HG02885 (cell line): ENCODE results near the gene CXorf49B.
"Not testable (repeated sequence)": the region's sequence is repeated elsewhere in the genome, so short reads cannot be mapped to it uniquely, and the experiment has no call there.

Experiments
- ATAC-seq: cut with Tn5 transposase; IDR thresholded peaks from one replicate; pipeline ENCODE4 v1.9.1; 2021; ENCODE audit warnings: mild to moderate bottlenecking; ENCODE audit not compliant: unreplicated experiment, poor library complexity

Gene CXorf49B

DNA sequence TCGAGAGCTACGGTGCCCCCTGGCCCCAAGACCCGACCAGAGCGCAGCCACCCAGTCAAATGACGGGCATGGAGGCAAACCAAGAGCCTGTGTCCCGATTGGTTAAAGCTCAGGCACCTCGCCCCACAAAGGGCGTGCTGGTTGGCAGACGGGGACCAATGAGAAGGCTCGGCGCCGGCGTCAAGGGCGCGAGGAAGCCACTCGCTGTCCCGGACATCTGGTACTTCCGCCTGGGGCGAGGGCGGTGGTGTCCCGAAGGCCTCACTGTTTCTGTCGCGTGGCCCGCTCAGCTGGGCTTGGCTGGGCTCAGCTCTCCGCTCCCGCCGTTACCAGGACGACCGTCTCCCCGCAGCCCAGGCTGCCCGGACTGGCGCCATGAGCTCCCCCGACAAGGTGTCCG is at the start of gene CXorf49B:
Gene CXorf49B (plus strand): TSS at position 301 of the 400 bp plus-strand sequence. CDS start 75 bp downstream, at position 376.
- ATAC-seq, result not testable (repeated sequence)

DNA sequence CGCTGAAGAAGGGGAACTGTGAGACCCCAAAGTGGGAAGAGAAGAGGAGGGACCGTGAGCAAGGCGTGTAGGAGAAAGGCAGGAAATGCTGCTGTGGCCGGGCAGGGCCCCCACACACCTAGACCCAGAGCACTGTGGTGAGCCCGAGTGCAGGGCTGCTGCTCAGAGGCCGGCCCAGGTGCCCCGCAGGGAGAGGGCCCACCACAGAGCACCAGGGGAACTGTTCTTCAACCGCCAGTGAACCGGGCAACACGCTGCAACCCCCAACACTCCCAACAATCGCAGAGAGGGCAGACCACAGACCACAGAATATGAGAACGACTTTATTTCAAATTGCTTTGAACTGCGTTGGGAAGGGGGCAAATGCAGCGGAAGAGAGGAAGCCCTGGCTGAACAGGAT is 49.1 kb upstream of the CXorf49B start:
- ATAC-seq, result not testable (repeated sequence)

DNA sequence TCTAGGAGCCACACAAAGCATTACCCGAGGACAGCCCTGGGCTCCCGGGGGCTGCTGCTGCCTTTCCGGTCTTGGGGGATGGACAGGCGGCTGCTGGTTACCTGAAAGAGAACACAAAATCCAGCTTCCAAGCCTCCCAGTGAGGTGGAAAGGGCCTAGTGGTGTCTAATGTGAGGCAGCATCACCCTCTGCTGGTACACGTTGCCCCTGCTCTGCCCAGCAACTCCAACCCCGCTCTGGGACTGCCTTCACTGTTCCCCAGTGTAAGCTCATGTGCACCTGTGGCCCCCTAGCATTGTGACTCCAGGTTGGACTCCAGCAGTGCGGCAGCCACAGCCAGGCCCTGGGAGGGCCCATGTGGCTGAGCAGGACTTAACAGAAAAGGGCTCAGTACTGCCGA is 47.6 kb upstream of the CXorf49B start:
- not testable (repeated sequence) for ATAC-seq

DNA sequence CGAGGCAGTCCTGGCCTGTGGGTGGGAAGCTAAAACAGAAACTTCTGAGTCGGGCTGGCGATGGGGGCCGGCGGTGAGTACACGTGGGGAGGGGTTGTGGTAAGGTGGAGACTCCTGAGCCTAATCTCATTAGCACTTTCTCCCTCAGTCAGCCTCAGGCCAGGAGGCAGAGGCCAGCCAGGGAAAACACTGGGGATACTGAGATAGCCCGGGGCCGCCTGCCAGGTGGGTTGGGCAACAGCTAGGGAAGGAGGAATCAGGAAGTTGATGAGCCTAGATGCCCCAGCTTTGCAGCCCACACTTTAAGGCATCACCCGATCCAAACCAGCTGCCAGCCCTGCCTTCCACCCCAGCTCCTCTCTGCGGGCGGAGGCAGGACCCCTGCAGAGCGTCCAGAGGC is 46.8 kb upstream of the CXorf49B start:
- ATAC-seq, result not testable (repeated sequence)

DNA sequence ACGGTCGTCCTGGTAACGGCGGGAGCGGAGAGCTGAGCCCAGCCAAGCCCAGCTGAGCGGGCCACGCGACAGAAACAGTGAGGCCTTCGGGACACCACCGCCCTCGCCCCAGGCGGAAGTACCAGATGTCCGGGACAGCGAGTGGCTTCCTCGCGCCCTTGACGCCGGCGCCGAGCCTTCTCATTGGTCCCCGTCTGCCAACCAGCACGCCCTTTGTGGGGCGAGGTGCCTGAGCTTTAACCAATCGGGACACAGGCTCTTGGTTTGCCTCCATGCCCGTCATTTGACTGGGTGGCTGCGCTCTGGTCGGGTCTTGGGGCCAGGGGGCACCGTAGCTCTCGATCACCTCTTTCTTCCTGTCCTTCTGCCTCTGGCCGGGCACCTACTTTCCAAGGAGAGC is 45.0 kb upstream of the CXorf49B start, which contains the start of gene CXorf49:
Gene CXorf49 (minus strand): TSS at position 101 of the 400 bp plus-strand sequence. CDS start 134 bp downstream, outside the sequence.
- not testable (repeated sequence) for ATAC-seq

DNA sequence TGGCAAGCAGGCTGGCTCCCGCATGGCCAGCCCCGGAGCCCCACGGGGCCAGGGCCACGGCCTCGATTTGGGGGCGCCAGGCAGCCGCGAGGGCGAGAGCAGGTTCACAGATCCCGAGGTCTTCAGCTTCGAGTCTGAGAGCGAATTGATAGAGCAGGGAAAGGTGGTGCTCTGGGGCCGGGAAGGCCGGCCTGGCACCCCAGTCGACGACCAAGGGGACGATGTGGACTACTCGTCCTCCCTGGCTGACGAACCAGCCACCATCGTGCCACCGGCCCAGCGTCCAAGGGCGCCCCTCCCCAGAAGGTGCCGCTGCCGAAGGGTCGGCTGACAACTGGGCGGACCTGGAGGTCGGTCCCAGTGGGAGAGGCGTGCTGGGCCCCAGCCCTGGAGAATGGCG is 44.0 kb upstream of the CXorf49B start:
- not testable (repeated sequence) for ATAC-seq

DNA sequence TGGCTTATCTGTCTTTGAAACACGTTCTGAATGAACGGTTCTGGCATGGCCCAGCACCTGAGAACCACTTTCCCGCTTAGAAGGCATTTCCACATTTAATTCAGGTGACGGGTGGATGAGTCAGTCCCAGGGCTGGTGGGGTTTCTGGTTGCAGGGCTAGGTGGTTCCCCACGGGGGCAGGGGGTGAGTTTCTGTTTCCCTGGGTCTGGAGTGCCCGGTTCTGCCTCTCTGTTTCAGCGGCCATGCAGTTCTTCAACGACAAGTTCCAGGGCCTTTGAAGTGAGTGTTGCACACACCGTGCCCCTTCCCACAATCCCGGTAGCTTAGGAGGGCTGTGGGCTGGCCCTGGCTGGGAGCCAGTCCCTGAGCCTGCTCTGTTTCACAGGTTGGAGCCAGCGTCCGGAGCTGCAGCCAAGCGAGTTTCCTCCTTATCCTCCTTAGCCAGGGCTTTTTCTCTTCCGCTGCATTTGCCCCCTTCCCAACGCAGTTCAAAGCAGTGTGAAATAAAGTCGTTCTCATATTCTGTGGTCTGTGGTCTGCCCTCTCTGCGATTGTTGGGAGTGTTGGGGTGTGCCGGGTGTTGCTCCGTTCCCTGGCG is 42.8 kb upstream of the CXorf49B start:
- not testable (repeated sequence) for ATAC-seq

DNA sequence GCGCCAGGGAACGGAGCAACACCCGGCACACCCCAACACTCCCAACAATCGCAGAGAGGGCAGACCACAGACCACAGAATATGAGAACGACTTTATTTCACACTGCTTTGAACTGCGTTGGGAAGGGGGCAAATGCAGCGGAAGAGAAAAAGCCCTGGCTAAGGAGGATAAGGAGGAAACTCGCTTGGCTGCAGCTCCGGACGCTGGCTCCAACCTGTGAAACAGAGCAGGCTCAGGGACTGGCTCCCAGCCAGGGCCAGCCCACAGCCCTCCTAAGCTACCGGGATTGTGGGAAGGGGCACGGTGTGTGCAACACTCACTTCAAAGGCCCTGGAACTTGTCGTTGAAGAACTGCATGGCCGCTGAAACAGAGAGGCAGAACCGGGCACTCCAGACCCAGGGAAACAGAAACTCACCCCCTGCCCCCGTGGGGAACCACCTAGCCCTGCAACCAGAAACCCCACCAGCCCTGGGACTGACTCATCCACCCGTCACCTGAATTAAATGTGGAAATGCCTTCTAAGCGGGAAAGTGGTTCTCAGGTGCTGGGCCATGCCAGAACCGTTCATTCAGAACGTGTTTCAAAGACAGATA is 2.4 kb upstream of the CXorf49B start:
- not testable (repeated sequence) for ATAC-seq

DNA sequence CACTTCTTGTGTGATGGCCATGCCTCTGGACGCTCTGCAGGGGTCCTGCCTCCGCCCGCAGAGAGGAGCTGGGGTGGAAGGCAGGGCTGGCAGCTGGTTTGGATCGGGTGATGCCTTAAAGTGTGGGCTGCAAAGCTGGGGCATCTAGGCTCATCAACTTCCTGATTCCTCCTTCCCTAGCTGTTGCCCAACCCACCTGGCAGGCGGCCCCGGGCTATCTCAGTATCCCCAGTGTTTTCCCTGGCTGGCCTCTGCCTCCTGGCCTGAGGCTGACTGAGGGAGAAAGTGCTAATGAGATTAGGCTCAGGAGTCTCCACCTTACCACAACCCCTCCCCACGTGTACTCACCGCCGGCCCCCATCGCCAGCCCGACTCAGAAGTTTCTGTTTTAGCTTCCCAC is 1.7 kb downstream of the CXorf49B start:
- ATAC-seq, result not testable (repeated sequence)

DNA sequence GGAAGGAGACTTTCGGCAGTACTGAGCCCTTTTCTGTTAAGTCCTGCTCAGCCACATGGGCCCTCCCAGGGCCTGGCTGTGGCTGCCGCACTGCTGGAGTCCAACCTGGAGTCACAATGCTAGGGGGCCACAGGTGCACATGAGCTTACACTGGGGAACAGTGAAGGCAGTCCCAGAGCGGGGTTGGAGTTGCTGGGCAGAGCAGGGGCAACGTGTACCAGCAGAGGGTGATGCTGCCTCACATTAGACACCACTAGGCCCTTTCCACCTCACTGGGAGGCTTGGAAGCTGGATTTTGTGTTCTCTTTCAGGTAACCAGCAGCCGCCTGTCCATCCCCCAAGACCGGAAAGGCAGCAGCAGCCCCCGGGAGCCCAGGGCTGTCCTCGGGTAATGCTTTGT is 2.5 kb downstream of the CXorf49B start:
- ATAC-seq, result not testable (repeated sequence)

DNA sequence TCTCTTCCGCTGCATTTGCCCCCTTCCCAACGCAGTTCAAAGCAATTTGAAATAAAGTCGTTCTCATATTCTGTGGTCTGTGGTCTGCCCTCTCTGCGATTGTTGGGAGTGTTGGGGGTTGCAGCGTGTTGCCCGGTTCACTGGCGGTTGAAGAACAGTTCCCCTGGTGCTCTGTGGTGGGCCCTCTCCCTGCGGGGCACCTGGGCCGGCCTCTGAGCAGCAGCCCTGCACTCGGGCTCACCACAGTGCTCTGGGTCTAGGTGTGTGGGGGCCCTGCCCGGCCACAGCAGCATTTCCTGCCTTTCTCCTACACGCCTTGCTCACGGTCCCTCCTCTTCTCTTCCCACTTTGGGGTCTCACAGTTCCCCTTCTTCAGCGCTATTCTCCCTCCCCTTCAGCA is 4.0 kb downstream of the CXorf49B start:
- not testable (repeated sequence) for ATAC-seq

DNA sequence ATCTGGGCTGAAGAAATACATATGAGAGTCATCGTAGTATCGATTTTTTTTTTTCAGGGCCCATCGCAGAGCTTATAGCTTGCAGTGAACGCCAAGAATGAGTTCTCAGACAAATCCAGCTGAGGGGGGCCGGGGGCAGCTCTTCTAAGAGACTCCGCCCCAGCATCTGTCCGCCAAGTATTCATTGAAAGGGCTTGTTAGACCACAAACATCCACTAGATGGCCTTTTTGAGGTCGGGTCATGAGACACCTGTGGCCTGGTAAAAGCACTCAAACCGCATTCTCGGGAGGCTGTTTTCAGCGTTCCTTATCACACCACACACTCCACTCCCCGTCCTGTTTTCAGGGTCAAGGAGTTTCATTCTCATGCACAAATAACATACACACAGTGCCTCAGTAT is 15.2 kb downstream of the CXorf49B start:
- peak; percentile 80 for ATAC-seq

DNA sequence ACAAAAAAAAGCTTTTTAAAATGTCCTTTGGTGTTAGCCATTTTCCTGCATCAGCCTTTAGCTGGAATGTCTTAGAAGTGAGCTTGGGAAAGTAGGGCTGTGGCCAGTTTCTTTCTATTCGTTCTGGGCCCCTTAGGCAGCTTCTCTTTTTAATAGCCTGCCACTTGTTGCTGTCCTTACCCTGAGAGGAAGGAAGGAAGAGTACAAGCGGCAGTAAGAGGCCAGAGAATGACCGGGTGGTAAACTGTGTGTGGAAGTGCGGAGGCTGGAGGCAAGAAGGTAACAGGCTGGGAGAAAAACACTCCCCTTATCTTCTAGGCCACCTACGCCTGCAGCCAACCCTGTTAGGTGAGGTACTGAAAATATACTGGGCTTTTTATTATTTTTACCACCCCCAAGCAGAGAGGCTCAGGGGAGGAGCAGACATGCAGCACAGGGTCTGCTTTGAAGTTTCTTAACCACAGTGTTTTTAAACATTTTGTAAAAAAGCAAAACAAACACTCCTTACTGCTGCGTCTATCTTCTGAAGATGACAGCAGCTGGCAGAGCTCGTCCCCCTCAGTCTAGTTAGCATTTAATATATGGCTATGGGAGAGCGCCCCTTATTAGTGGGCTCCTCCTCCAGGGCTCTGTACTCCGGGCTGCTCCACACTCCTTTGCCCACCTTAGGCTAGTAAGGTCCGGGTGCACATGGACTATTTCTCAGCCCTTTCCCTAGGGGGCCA is 19.2 kb downstream of the CXorf49B start:
- ATAC-seq, result not testable (repeated sequence)

DNA sequence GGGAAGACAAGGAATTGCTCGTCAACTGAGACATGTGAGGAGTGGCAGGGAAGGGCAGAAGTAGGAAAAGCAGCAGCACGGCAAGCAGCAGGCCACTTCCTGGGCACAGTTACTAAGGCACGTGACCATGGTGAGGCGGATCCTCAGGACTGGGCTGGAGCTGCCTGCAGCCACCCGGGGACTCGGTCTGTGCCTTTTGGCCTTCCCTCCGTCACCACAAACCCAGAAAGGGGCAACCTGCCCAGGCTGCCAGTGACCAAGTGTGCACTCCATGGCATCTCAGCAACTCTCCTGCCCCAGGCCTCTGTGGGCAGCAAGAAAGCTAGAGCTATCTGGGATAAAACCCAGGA is 19.8 kb downstream of the CXorf49B start:
- ATAC-seq, result not testable (repeated sequence)

DNA sequence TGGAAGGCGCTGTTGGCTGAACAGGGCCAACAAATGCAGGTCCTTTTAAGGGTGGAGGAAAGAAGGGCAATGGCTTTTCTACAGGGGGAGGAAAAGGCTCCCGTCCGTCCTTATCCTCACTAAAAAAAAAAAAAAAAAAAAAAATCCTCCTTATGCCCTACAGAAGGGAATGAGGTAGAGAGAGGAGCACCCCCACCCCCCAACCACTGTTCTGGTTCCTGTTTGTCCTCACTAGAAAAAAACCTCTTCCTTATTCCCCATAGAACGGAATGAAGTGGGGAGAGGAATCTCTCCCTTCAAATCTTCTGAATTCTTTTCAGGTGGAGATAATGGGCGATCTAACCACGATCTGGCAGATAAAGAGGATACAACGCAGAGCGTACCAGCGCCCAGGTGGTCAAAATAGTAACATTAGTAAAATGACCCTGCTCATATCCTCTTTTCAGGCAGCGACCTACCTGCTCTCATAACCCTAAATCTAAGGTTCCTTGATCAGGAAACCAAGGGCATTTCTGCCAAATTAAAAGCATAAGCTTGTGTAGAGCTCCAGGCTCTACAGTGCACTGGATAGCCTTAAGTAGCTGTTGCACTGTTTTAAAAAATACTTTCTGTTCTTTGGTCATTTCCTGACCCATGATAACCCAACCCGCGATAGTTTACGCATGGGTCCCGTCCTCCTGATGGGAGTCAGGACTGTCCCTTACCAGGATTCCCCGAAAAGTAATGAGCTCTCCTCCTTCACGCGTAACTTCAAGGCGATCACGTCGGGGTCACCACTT is 20.6 kb downstream of the CXorf49B start:
- ATAC-seq, result peak; percentile 43

DNA sequence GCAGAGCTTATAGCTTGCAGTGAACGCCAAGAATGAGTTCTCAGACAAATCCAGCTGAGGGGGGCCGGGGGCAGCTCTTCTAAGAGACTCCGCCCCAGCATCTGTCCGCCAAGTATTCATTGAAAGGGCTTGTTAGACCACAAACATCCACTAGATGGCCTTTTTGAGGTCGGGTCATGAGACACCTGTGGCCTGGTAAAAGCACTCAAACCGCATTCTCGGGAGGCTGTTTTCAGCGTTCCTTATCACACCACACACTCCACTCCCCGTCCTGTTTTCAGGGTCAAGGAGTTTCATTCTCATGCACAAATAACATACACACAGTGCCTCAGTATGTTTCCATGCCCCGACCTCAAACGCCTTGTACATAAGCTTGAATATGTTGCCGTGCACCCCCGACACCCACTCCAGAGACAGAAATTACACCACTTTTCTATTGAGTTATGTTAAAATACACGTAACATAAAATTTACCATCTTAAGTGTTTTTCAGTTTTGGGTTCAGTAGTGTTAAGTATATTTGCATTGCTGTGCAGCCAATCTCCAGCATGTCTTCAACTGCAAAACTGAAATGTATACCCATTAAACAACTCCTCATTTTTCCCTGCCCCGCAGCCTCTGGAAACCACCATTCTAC is 21.3 kb downstream of the CXorf49B start:
- peak; percentile 68 for ATAC-seq

DNA sequence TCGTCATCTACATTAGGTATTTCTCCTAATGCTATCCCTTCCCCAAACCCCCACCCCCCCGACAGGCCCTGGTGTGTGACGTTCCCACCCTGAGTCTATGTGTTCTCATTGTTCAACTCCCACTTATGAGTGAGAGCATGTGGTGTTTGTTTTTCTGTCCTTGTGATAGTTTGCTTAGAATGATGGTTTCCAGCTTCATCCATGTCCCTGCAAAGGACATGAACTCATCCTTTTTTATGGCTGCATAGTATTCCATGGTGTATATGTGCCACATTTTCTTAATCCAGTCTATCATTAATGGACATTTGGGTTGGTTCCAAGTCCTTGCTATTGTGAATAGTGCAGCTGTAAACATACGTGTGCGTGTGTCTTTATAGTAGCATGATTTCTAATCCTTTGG is 43.3 kb downstream of the CXorf49B start:
- ATAC-seq, result not testable (repeated sequence)

DNA sequence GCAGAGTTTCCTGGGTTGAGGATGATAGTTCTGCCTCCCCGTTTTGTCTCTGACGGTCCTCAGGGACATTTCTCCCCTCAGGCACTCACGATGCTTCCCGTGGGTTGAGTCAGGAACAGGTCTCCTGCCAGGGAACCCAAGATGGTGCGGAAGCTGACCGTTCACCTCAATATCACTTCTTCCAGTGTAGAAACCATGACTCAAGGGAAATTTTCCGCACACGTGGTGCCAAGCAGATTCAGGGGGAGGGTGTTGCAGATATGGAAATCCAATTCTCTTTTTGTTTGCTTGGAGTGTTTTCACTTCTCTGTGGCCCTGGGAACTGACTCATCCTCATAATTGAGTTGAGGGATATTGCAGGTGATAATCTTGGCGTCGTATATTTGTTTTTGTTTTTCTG is 46.7 kb downstream of the CXorf49B start:
- no peak for ATAC-seq

DNA sequence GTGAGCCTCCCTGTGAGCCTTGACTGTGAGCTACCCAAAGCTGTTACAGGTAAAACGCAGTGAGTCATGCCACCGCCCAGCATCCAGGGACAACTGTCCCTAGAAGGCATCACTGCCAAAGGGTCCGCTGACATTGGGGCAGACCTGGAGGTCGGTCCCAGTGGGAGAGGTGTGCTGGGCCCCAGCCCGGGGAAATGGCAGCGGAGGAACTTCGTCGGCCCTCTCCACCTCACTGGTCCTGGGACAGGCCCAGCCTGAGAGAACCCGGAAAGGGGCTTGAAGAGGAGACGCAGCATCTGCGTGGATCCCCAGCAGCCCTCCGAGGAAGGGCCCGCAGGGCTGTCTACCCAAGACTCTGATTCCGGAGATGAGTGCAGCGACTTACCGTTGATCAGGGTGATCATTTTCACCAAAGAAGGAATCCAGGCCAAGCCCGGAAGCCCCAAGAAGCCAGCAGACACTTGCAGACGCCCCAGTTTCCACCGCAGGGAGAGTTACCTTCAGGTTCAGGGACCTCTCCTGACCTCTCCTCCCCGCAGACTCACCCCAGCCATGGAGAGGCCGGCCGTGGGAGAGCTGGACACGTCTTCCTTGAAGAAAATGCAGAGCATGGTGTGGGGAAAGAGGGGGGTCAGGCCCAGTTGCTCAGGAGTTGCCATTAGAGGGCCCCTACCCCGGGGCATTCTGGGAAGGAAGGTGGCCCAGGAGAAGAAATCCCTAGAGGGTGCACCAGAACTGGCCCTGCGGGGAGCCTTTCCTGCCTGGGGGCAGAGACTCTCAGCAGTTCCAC is 51.2 kb downstream of the CXorf49B start:
- no peak for ATAC-seq
